ENCODE data around the gene BPHL. TPM values are rescaled to one million over a fixed set of nuclear protein-coding genes. Genes with fewer than 3 reads are reported as not detected.
"Not testable (repeated sequence)": the region's sequence is repeated elsewhere in the genome, so short reads cannot be mapped to it uniquely, and the experiment has no call there.

BPHL gene
- 1 to 10 TPM; 5.5 to 8.0 TPM for total RNA-seq

GRCh38 chr6:3118353-3119039 lies at the start of gene BPHL:
Gene BPHL (plus strand): TSS chr6:3118711. CDS start chr6:3118741, 30 bp downstream.
- H3K27me3 Mint-ChIP-seq (ENCODE audit: low read depth) = peaks cover 2% of the 10 kb centered on the region
- peaks cover 10% of the 10 kb centered on the region for H3K36me3 Mint-ChIP-seq (ENCODE audit: low read depth)
- ATAC-seq (peak; percentile 96), DNase-seq (peak; percentile 98)
- ChIA-PET CTCF (interaction anchor here (1.2 kb wide), 1 partner anchor 49 kb away, joined by 3 read pairs; no protein-coding TSS in a partner anchor), POLR2A (interaction anchor here (0.6 kb wide), 1 partner anchor 55 kb away, joined by 3 read pairs; no protein-coding TSS in a partner anchor)
- no peaks in the 10 kb centered on the region for H3K9me3 Mint-ChIP-seq (ENCODE audit: insufficient read depth)
- peak within 1 kb of the TSS; percentile 84 for H3K4me3 Mint-ChIP-seq
- peak within 1 kb of the TSS; percentile 91 for H3K27ac Mint-ChIP-seq
- H3K4me1 Mint-ChIP-seq (ENCODE audit: low read depth) = peaks cover 20% of the 10 kb centered on the region

GRCh38 chr6:3071568-3071967 lies 46.9 kb upstream of the BPHL start:
- ATAC-seq = no peak
- DNase-seq = no peak
- Mint-ChIP-seq H3K27ac (no peak overlapping the region), H3K36me3 (ENCODE audit: low read depth) (peaks cover 49% of the 10 kb centered on the region), H3K4me3 (no peak overlapping the region), H3K9me3 (ENCODE audit: insufficient read depth) (no peaks in the 10 kb centered on the region), H3K27me3 (ENCODE audit: low read depth) (no peaks in the 10 kb centered on the region), H3K4me1 (ENCODE audit: low read depth) (peaks cover 68% of the 10 kb centered on the region)
- POLR2A ChIA-PET = no interaction called here
- CTCF ChIA-PET = interaction anchor here (0.8 to 1.8 kb wide), 2 partner anchors 45 to 180 kb away, joined by 3 to 6 read pairs; no protein-coding TSS in a partner anchor

- no peak overlapping the region for H3K27ac Mint-ChIP-seq
- POLR2A ChIA-PET = no interaction called here
- ATAC-seq = no peak
- no peaks in the 10 kb centered on the region for H3K9me3 Mint-ChIP-seq (ENCODE audit: insufficient read depth)
- H3K36me3 Mint-ChIP-seq (ENCODE audit: low read depth) = peaks cover 54% of the 10 kb centered on the region
- CTCF ChIA-PET = no interaction called here
- H3K4me3 Mint-ChIP-seq = no peak overlapping the region
- peaks cover 67% of the 10 kb centered on the region for H3K4me1 Mint-ChIP-seq (ENCODE audit: low read depth)
- no peaks in the 10 kb centered on the region for H3K27me3 Mint-ChIP-seq (ENCODE audit: low read depth)
- DNase-seq = no peak
These were observed 45.7 kb upstream of the BPHL start for GRCh38 chr6:3072798-3073197.

- H3K4me3 Mint-ChIP-seq = no peak overlapping the region
- no peaks in the 10 kb centered on the region for H3K9me3 Mint-ChIP-seq (ENCODE audit: insufficient read depth)
These were observed 45.1 kb upstream of the BPHL start for GRCh38 chr6:3073382-3073781.

GRCh38 chr6:3075772-3076113 lies 42.8 kb upstream of the BPHL start:
- Mint-ChIP-seq H3K27ac (peak overlapping the region; percentile 86), H3K9me3 (ENCODE audit: insufficient read depth) (no peaks in the 10 kb centered on the region), H3K4me1 (ENCODE audit: low read depth) (peaks cover 48% of the 10 kb centered on the region), H3K36me3 (ENCODE audit: low read depth) (peaks cover 59% of the 10 kb centered on the region), H3K4me3 (peak overlapping the region; percentile 65), H3K27me3 (ENCODE audit: low read depth) (no peaks in the 10 kb centered on the region)
- ChIA-PET POLR2A (interaction anchor here (0.7 to 1.6 kb wide), 2 partner anchors 10 to 41 kb away, joined by 3 to 4 read pairs; no protein-coding TSS in a partner anchor), CTCF (interaction anchor here (0.8 to 1.6 kb wide), 8 partner anchors 9 to 179 kb away, joined by 3 to 5 read pairs (median 4); no protein-coding TSS in a partner anchor)
- DNase-seq = no peak
- no peak for ATAC-seq

More at GRCh38 chr6:3073382-3073781, 45.1 kb upstream of the BPHL start:
- peaks cover 57% of the 10 kb centered on the region for H3K36me3 Mint-ChIP-seq (ENCODE audit: low read depth)
- POLR2A ChIA-PET = no interaction called here
- ATAC-seq = no peak
- H3K4me1 Mint-ChIP-seq (ENCODE audit: low read depth) = peaks cover 63% of the 10 kb centered on the region
- no peak for DNase-seq
- CTCF ChIA-PET = no interaction called here
- H3K27me3 Mint-ChIP-seq (ENCODE audit: low read depth) = no peaks in the 10 kb centered on the region
- H3K27ac Mint-ChIP-seq = no peak overlapping the region

GRCh38 chr6:3076320-3076719 lies 42.2 kb upstream of the BPHL start:
- DNase-seq (no peak), ATAC-seq (no peak)
- Mint-ChIP-seq H3K27ac (no peak overlapping the region), H3K36me3 (ENCODE audit: low read depth) (peaks cover 62% of the 10 kb centered on the region), H3K4me1 (ENCODE audit: low read depth) (peaks cover 43% of the 10 kb centered on the region), H3K27me3 (ENCODE audit: low read depth) (no peaks in the 10 kb centered on the region), H3K9me3 (ENCODE audit: insufficient read depth) (no peaks in the 10 kb centered on the region), H3K4me3 (no peak overlapping the region)
- ChIA-PET CTCF (interaction anchor here (0.9 to 1.6 kb wide), 6 partner anchors 22 to 178 kb away, joined by 3 to 5 read pairs (median 4); no protein-coding TSS in a partner anchor), POLR2A (interaction anchor here (1.6 kb wide), 1 partner anchor 11 kb away, joined by 4 read pairs; no protein-coding TSS in a partner anchor)

GRCh38 chr6:3077430-3077829 lies 41.1 kb upstream of the BPHL start:
- Mint-ChIP-seq H3K27me3 (ENCODE audit: low read depth) (no peaks in the 10 kb centered on the region), H3K27ac (no peak overlapping the region), H3K4me1 (ENCODE audit: low read depth) (peaks cover 35% of the 10 kb centered on the region), H3K4me3 (no peak overlapping the region), H3K36me3 (ENCODE audit: low read depth) (peaks cover 62% of the 10 kb centered on the region), H3K9me3 (ENCODE audit: insufficient read depth) (no peaks in the 10 kb centered on the region)
- ATAC-seq (no peak), DNase-seq (no peak)
- ChIA-PET CTCF (no interaction called here), POLR2A (no interaction called here)

- DNase-seq; CTCF ChIA-PET; POLR2A ChIA-PET; ATAC-seq; H3K9me3 Mint-ChIP-seq (ENCODE audit: insufficient read depth); H3K27me3 Mint-ChIP-seq (ENCODE audit: low read depth); H3K4me3 Mint-ChIP-seq: not testable (repeated sequence)
- Mint-ChIP-seq H3K4me1 (ENCODE audit: low read depth) (peaks cover 28% of the 10 kb centered on the region), H3K36me3 (ENCODE audit: low read depth) (peaks cover 68% of the 10 kb centered on the region), H3K27ac (peak overlapping the region; percentile 5)
These were observed 39.6 kb upstream of the BPHL start for GRCh38 chr6:3078952-3079351.

GRCh38 chr6:3079682-3080081 lies 38.8 kb upstream of the BPHL start:
- CTCF ChIA-PET = no interaction called here
- no peak overlapping the region for H3K4me3 Mint-ChIP-seq
- peaks cover 26% of the 10 kb centered on the region for H3K4me1 Mint-ChIP-seq (ENCODE audit: low read depth)
- no peaks in the 10 kb centered on the region for H3K9me3 Mint-ChIP-seq (ENCODE audit: insufficient read depth)
- POLR2A ChIA-PET = no interaction called here
- peaks cover 70% of the 10 kb centered on the region for H3K36me3 Mint-ChIP-seq (ENCODE audit: low read depth)
- H3K27me3 Mint-ChIP-seq (ENCODE audit: low read depth) = no peaks in the 10 kb centered on the region
- DNase-seq (no peak), ATAC-seq (no peak)
- H3K27ac Mint-ChIP-seq = no peak overlapping the region

- DNase-seq (no peak), ATAC-seq (no peak)
- Mint-ChIP-seq H3K4me3 (no peak overlapping the region), H3K27ac (no peak overlapping the region), H3K27me3 (ENCODE audit: low read depth) (no peaks in the 10 kb centered on the region), H3K36me3 (ENCODE audit: low read depth) (peaks cover 79% of the 10 kb centered on the region), H3K4me1 (ENCODE audit: low read depth) (peaks cover 7% of the 10 kb centered on the region), H3K9me3 (ENCODE audit: insufficient read depth) (no peaks in the 10 kb centered on the region)
- POLR2A ChIA-PET = no interaction called here
- CTCF ChIA-PET = no interaction called here
These were observed 36.6 kb upstream of the BPHL start for GRCh38 chr6:3081960-3082359.

GRCh38 chr6:3085074-3085473 lies 33.4 kb upstream of the BPHL start:
- Mint-ChIP-seq H3K9me3 (ENCODE audit: insufficient read depth) (no peaks in the 10 kb centered on the region), H3K36me3 (ENCODE audit: low read depth) (peaks cover 78% of the 10 kb centered on the region)
- CTCF ChIA-PET = no interaction called here

GRCh38 chr6:3086282-3086946 lies 32.1 kb upstream of the BPHL start:
- ChIA-PET POLR2A (no interaction called here), CTCF (interaction anchor here (1.4 to 1.6 kb wide), 3 partner anchors 19 to 87 kb away, joined by 3 to 4 read pairs (median 3); partner anchors contain the start of gene NQO2)
- Mint-ChIP-seq H3K9me3 (ENCODE audit: insufficient read depth) (no peaks in the 10 kb centered on the region), H3K4me1 (ENCODE audit: low read depth) (peaks cover 14% of the 10 kb centered on the region), H3K4me3 (no peak overlapping the region), H3K27me3 (ENCODE audit: low read depth) (no peaks in the 10 kb centered on the region), H3K36me3 (ENCODE audit: low read depth) (peaks cover 73% of the 10 kb centered on the region), H3K27ac (no peak overlapping the region)
- DNase-seq = no peak
- no peak for ATAC-seq

More at GRCh38 chr6:3085074-3085473, 33.4 kb upstream of the BPHL start:
- Mint-ChIP-seq H3K27me3 (ENCODE audit: low read depth) (no peaks in the 10 kb centered on the region), H3K4me3 (no peak overlapping the region), H3K27ac (no peak overlapping the region), H3K4me1 (ENCODE audit: low read depth) (peaks cover 14% of the 10 kb centered on the region)
- ATAC-seq (no peak), DNase-seq (no peak)
- POLR2A ChIA-PET = no interaction called here

All from activated CD8-positive, alpha-beta T cell treated with anti-CD3 and anti-CD28 coated beads, Interleukin-2, amount 10 ng/mL, durations not matched to agents 7 days and 5 days (primary cell).